DMS153 (cell line): ENCODE results near the gene SZT2.
"Not testable (repeated sequence)": the region's sequence is repeated elsewhere in the genome, so short reads cannot be mapped to it uniquely, and the experiment has no call there.

Source experiments
- DNase-seq: peaks from one replicate; lab custom pipeline; 2025; lab: John Stamatoyannopoulos, UW

The SZT2 gene

DNA sequence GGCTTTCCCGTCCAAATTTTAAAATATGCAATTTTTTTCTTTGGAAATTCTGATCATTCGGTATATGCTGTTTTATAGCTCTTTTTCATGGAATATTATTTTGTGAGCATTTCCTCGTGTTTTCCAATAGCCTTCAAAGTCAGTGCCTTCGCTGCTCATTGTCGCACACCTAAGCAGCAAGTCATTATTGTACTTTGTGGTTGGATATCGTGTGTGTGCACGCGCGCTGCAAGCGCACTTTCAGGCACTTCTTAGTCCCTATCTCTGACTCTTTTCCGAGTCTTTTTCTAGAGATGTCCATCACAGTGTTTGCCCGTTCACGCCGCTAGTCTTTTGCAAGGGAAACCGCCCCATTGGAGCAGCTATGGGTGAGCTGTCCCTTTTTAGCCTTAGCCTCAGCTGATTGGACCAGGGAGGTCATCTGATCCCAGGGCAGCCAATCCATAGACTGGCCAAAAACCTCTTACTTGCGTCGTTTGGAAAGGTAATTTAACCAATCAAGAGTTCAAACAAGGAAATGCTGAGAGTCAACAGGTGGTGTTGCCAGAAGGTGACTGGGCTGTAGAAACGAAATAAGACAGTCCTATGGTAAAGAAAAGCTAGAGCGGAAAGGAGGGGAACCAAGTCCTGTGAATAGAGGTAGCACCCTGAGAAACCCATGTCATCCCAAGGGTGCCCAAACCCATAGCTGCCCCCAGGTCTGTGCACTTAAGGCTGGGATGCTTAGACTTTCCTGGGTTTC is 64.7 kb downstream of the SZT2 start:
- peak; percentile 99 for DNase-seq

DNA sequence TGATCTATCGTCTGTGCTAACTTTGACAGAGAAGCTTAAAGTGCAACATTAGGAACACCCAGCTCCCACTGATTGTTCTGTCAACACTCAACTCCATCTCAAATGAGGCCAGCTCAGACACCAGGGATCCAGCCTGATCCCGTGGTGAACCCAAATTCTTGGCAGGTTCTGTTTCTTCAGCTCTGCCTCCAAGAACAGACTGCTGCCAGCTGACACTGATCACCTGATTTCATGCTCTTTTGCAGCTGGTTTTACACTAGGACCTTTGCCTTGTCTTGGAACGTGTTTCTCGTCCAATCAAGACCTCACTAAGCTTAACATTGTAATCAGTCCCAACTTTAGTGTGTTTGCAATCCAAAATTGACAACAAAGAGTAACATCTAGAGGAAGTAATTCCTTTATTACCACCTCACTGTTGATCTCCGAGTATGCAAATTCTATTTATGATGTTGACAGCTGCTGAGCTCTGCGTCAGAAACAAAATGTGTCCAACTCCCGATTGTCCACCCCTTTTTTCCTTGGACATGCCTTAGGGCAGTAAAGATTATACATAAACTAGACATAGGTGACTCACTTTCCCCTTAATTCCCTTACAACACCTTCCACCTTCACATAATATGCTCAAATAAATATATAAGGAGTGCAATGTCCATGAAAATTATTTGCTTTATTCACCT is 65.7 kb downstream of the SZT2 start:
- no peak for DNase-seq

DNA sequence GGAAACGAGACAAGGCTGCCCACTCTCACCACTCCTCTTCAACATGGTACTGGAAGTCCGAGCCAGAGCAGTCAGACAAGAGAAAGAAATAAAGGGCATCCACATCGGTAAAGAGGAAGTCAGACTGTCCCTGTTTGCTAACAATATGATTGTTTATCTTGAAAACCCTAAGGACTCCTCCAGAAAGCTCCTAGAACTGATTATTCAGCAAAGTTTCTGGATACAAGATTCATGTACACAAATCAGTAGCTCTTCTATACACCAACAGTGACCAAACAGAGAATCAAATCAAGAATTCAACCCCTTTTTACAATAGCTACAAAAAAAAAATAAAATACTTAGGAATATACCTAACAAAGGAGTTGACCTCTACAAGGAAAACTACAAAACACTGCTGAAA is 68.7 kb downstream of the SZT2 start:
- not testable (repeated sequence) for DNase-seq

- no peak for DNase-seq
Measured at GRCh38 chr1:43460988-43461693, 71.4 kb downstream of the SZT2 start.

GRCh38 chr1:43463479-43463878 is 73.8 kb downstream of the SZT2 start:
- DNase-seq: no peak

DNA sequence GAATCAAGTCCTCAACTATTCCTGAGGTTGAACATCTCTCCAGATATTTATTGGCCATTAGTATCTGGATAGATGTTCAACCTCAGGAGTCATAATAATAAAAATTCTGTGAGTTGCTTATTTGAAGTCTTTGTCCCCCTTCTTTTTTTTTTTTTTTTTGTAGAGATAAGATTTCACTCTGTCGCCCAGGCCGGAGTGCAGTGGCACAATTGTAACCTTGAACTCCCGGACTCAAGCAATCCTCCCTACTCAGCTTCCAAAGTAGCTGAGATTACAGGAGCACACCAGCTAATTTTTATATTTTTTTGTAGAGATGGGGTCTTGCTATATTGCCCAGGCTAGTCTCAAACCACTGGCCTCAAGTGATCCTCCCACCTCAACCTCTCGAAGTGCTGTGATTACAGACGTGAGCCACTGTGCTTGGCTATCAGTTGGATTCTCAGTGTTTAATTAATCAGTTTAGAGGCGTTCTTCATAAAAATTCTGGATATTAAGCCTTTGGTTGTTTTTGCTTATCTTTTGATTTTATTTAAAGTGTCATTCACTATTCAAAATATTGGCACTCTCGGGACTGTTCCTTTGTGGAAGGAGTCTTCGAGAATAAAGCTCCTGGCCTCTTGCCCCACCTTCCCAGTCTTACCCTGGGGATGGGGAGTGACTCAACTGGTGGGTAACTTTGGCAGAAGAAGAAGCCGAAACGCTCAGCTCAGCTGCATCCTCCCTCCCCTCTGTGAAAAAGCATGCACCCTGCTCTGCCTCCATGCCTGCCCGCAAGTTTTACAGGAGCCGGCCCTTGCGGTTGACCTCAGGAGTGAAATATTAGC is 75.2 kb downstream of the SZT2 start:
- DNase-seq: no peak

- DNase-seq: no peak
Measured at GRCh38 chr1:43465505-43466067, 75.9 kb downstream of the SZT2 start.

DNA sequence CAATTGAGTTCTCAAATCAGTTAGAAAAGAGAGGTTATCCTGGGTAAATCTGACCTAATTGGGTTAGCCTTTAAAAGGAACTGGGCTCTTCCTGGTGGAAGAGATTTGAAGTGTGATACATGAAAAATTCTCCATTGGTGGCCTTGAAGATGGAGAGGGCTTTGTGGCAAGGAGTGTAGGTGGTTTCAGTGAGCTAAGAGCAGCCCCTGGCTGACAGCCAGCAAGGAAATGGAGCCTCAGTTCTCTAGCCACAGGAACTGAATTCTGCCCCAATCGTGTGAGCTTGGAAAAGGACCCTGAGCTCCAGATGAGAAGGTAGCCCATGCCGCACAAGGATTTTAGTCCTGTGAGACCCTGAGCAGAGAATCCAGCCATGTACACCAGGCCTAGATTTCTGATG is 76.7 kb downstream of the SZT2 start:
- peak; percentile 22 for DNase-seq

DNA sequence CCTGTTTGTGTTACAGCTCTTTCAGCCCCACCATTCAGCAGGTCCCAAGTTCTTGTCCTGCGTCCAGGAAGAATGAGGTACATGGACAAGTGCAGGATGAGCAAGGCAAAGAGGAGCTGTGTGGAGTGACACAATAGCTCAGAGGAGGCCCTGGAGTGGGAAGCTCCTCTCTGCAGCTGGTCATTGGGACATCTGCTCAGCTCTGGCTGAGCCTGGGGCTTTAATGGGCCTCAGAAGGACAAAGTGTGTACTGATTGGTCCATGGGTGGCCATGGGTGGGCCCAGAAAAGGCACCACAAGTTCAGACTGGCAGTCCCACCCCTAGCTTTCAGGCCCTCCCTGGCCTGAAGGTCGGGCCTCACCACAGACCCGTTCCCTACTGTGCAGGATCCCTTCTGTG is 78.7 kb downstream of the SZT2 start:
- DNase-seq: no peak

GRCh38 chr1:43469932-43470331 is 80.2 kb downstream of the SZT2 start:
- DNase-seq: no peak

DNA sequence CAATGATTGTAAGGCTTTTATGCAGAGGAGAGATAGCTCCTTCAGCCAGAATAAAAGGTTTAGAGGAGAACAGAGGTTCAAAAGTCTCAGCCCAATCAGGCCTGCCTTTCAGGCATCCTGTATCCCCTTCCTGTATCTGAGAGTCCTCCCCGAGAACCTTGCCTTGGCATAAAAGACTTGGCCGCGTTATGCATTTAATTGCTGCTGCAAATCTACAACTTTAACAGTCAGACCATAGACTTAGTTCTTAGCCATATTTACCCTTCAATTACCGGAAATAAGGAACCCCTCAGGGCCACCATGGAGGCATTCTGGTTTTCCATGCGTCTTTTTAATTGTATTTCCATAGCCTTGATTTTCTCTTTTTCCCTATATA is 82.4 kb downstream of the SZT2 start:
- no peak for DNase-seq

- not testable (repeated sequence) for DNase-seq
Measured at GRCh38 chr1:43472463-43473151, 82.9 kb downstream of the SZT2 start.

DNA sequence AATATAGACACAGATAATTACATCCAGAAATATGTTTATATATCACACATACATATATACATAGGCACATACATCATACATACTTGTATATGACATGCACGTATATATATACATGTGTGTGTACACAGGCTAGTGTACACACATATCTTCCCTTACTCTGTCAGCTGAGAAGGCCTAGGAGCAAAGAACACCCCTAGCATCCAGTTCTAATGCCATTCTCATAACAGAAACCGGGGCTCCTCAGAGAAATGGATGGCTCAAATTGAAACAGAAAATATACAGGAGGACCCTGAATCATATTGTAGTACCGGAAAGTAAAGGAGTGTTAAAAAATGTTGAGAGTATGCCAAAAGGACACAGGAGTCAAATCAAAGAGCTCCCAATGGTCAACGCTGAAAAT is 83.8 kb downstream of the SZT2 start:
- no peak for DNase-seq

GRCh38 chr1:43475611-43476401 is 86.1 kb downstream of the SZT2 start:
- DNase-seq: not testable (repeated sequence)

GRCh38 chr1:43477716-43478115 is 88.0 kb downstream of the SZT2 start:
- DNase-seq: no peak

DNA sequence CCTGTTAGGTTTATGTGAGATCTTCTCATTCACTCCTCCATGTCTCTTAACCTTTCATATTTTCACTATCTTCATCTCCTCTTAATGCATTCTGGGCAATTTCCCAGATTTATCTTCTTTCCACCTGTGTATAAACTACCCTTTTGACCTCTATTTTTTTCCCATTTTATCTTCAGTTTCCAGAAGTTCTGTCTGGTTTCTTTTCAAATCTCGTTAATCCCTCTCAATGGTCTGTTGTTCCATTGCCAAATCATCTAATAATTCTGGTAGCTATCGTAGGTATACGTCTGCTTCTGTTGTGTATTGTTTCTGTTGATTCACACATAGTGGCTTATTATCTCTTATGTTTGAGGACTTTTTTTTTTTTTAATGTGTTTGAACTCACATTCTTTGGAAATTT is 89.7 kb downstream of the SZT2 start:
- no peak for DNase-seq

DNA sequence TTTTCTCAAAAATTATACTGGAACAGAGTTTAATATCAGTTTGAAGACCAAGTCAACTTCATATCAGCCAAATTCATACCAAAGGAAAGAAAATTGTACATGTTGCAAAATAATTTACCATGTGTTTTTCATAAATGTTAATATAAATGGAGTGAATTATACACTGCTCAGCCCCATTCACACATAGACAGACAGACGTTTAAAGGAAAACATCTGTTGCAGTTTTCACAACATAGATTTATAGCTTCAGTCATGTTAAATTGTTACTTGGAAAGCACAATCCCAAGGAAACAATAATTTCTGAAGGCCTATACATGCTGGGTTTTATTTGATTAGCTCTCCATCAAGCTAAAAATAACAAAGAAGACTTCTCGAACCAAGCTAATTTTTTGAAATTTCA is 91.8 kb downstream of the SZT2 start:
- no peak for DNase-seq

DNA sequence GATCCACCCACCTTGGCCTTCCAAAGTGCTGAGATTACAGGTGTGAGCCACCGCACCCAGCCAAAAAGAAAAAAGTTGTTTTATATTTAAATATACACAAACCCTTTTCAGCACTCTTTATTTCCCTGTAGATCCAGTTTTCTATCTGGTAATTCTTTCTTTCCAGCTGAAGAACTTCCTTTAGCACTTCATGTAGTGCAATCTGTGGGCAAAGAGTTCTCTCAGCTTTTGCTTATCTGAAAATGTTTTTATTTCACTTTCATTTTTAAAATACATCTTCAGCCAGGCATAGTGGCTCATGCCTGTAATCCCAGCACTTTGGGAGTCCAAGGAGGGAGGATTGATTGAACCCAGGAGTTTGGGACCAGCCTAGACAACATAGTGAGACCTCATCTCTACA is 92.5 kb downstream of the SZT2 start:
- DNase-seq: no peak

DNA sequence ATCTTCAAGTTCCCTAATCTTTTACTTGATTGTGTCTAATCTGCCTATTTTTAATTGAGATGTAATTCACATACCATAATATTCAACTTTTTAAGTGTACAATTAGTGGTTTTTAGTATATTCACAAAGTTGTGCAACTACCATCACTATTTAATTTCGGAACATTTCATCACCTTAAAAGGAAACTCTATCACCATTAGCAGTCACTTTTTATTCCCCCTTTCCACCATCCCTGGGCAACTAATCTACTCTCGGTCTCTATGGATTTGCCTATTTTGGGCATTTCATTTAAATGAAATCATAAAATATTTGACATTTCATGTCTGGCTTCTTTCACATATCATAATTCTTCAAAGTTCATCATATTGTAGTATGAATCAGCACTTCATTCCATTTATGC is 94.7 kb downstream of the SZT2 start:
- no peak for DNase-seq

GRCh38 chr1:43488165-43488564 is 98.5 kb downstream of the SZT2 start:
- DNase-seq: no peak

DNA sequence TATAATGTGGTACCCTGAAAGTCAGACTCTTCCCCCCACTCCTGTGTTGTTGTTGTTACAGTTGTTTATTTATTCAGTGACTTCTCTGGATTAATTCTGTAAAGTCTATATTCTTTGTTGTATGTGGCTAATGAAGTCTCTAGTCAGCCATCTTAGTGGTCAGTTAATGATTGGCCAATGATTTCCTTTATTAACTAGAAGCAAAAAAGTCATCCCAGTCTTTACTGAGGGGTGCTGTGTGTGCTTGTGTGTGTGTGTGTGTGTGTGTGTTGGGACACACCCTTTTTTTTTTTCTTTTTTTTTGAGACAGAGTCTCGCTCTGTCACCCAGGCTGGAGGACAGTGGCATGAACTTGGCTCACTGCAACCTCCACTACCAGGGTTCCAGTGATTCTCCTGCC is 101.4 kb downstream of the SZT2 start:
- no peak for DNase-seq
